OCI-LY1 (cell line): ENCODE data around the gene GAD1.

ENCODE experiments used
- EZH2 ChIP-seq: fragments of 200-600 bp; sonication (generic), shearing (Covaris generic); IDR thresholded peaks from 2 replicates; pipeline ENCODE4 v1.8.0; 2017; ENCODE audit warnings: borderline replicate concordance, mixed run types, mild to moderate bottlenecking, antibody characterized with exemption, low read length, moderate library complexity, mixed read lengths
- TF ChIP-seq, protein P1 (sequence below): fragments of 200-600 bp; sonication (generic), shearing (Covaris generic); IDR thresholded peaks from 2 replicates; pipeline ENCODE4 v1.5.1; 2017; ENCODE audit warnings: mild to moderate bottlenecking, antibody characterized with exemption, low read length, moderate library complexity, mixed read lengths

DNA sequence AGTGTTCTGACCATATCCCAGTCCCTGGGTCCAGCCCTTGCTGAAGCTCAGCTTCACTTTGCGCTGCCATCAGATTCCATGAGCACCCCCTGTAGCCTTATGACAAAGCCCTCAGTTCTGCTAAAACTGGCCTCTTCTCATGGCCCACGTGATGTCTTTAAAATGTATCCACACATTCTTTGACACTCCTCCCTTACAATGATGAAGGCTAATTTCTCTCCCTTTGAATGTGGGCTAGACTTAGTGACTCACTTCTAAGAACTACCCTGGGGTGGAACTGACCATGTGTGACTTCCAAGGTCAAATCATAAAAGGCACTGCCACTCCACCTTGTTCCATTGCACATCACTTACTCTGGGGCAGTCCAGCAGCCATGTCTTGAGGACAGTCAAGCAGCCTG lies 67.0 kb downstream of the GAD1 start:
- TF ChIP-seq, protein P1, sequence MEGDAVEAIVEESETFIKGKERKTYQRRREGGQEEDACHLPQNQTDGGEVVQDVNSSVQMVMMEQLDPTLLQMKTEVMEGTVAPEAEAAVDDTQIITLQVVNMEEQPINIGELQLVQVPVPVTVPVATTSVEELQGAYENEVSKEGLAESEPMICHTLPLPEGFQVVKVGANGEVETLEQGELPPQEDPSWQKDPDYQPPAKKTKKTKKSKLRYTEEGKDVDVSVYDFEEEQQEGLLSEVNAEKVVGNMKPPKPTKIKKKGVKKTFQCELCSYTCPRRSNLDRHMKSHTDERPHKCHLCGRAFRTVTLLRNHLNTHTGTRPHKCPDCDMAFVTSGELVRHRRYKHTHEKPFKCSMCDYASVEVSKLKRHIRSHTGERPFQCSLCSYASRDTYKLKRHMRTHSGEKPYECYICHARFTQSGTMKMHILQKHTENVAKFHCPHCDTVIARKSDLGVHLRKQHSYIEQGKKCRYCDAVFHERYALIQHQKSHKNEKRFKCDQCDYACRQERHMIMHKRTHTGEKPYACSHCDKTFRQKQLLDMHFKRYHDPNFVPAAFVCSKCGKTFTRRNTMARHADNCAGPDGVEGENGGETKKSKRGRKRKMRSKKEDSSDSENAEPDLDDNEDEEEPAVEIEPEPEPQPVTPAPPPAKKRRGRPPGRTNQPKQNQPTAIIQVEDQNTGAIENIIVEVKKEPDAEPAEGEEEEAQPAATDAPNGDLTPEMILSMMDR = no peak
- no peak for TF ChIP-seq EZH2
